ENCODE data around the gene CENPX. TPM values are rescaled to one million over a fixed set of nuclear protein-coding genes. Genes with fewer than 3 reads are reported as not detected.
A peak's percentile ranks its signal among the peaks of the same experiment; 100 is the strongest.

Gene CENPX
- total and polyA plus RNA-seq, 5 donors from 2014 or later, result 31.4 to 66.4 (median 64.9) TPM

DNA sequence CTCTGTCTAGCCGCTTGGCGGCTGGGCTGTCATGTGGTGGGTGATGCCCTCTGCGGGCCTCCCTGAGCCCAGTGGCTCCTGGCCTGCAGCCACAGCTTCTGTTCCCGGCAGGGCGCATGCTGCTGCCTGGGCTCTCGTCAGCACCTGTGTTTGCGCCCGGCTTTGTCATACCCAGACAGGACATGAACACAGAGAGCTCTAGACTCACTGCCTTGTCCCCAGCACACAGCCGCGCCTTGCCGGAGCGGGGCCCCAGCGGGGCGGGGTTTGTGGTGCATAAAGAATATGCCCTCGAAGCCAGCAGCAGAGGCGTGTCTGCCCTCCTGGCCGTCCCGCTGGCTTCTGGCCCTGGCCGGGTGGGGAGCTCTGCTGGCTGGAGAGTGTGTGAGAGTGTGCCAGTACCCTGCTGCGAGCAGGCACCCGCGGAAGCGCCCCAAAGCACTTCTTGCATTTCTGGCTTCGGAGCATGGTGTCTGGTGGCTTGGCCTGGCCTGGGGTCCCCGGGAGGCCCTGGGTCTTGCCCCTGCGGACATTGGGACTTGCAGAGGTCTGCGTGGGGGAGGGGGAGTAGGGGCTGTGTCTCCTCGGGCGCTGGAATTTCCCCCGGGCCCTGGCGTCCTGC, 30.9 kb downstream of the CENPX start:
- H3K4me1 Mint-ChIP-seq, result peaks cover 0 to 9% (median 2%) of the 10 kb centered on the region in 4 donors
- Histone ChIP-seq H3K27me3 (ENCODE audit: control insufficient read depth, insufficient read depth, low read length) (no peaks in the 10 kb centered on the region), H3K9me3 (ENCODE audit: control insufficient read depth in 2 of 2, low read length in 2 of 2) (no peaks in the 10 kb centered on the region), H3K27ac (ENCODE audit: insufficient read depth, low read length, poor library complexity, severe bottlenecking) (no peak overlapping the region), H3K36me3 (ENCODE audit: control insufficient read depth, insufficient read depth, low read length) (no peaks in the 10 kb centered on the region), H3K4me1 (ENCODE audit: control insufficient read depth, insufficient read depth, low read length, poor library complexity, severe bottlenecking) (no peaks in the 10 kb centered on the region), H3K4me3 (ENCODE audit: low read depth, low read length) (no peak overlapping the region)
- H3K27me3 Mint-ChIP-seq, result no peaks in the 10 kb centered on the region
- H3K27ac Mint-ChIP-seq, result no peak overlapping the region
- no peak overlapping the region for H3K4me3 Mint-ChIP-seq
- no peaks in the 10 kb centered on the region for H3K36me3 Mint-ChIP-seq
- H3K9me3 Mint-ChIP-seq, result peaks cover 0 to 1% (median 0%) of the 10 kb centered on the region in 7 donors
- no peak for DNase-seq
- ATAC-seq (ENCODE audit: low read depth in 2 of 2), result no peak

DNA sequence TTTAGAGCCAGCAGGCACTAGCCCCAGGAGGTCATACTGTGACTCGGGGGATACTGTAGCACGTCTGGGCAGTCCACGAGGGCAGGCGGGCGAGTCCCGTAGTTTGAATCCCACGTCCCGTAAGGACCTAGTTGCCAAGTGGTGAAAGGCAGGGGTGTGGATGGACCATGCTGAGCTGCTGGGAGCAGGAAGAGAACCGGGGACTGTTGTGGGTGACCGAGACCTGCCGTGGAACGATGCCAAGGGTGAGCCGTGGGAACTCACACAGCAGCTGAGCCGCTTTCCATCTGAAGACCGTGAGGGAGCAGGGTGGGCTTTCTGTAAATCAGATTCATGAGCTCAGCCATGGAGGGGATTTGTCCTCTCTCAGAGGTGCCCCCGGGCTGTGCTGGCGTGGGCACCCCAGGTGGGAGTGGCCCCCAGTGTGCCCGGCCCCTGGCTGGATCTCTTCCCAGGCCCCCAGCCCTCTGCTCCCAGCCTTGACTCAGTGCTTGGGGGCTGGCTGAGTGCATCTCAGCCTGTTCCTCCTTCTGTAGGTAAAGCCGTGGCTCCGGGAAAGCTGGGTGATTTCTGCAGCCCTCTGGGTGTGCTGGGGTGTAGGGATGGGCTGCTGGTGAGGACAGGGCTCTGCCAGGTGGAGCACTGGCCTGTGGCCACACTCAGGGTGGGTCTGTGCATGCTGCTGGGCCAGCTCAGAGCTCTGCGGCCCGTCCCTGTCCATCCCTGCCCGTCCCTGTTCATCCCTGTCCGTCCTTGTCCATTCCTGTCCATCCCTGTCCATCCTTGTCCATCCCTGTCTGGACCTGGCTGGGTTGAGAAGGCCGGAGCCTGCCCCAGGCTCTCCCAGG, 31.6 kb downstream of the CENPX start:
- H3K4me3 ChIP-seq (ENCODE audit: low read depth, low read length), result no peak overlapping the region
- H3K36me3 Mint-ChIP-seq, result no peaks in the 10 kb centered on the region
- no peak overlapping the region for H3K4me3 Mint-ChIP-seq
- no peaks in the 10 kb centered on the region for H3K9me3 ChIP-seq (ENCODE audit: control insufficient read depth in 2 of 2, low read length in 2 of 2)
- H3K27ac Mint-ChIP-seq, result no peak overlapping the region
- no peak overlapping the region for H3K27ac ChIP-seq (ENCODE audit: insufficient read depth, low read length, poor library complexity, severe bottlenecking)
- no peaks in the 10 kb centered on the region for H3K4me1 ChIP-seq (ENCODE audit: control insufficient read depth, insufficient read depth, low read length, poor library complexity, severe bottlenecking)
- H3K4me1 Mint-ChIP-seq, result peaks cover 0 to 9% (median 2%) of the 10 kb centered on the region in 4 donors
- peak in 1 of 2 donors; percentile 9 for ATAC-seq (ENCODE audit: low read depth in 2 of 2)
- peaks cover 0 to 1% (median 0%) of the 10 kb centered on the region in 7 donors for H3K9me3 Mint-ChIP-seq
- no peaks in the 10 kb centered on the region for H3K36me3 ChIP-seq (ENCODE audit: control insufficient read depth, insufficient read depth, low read length)
- no peaks in the 10 kb centered on the region for H3K27me3 Mint-ChIP-seq
- no peaks in the 10 kb centered on the region for H3K27me3 ChIP-seq (ENCODE audit: control insufficient read depth, insufficient read depth, low read length)
- DNase-seq, result no peak

DNA sequence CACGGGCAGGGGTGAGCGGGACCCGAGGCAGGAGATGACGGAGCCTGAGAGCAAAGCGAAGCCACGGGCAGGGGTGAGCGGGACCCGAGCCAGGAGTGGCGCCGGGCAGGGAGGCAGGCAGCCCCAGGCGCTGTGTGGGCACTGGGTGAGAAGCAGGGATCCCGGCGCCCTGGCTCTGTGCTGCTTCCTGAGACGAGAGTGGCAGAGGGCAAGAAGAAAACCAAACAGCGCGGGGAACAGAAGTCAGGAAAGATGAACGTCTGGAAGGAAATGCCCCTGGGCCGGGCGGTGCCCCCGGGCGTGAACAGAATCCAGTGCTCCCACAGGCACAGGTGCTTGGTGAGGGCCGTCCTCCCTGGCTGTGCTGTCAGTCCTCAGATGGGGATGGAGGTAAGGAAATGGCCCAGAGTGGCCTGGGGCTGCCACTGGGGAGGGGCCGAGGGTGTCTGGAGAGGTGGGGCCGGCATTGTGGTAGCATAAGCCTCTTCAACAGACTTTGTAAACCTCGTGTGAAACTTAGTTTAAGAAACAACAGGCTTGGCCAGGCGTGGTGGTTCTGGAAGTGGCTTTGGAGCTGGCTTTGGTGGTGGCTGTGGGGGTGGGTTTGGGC, 35.4 kb downstream of the CENPX start:
- no peak for DNase-seq

DNA sequence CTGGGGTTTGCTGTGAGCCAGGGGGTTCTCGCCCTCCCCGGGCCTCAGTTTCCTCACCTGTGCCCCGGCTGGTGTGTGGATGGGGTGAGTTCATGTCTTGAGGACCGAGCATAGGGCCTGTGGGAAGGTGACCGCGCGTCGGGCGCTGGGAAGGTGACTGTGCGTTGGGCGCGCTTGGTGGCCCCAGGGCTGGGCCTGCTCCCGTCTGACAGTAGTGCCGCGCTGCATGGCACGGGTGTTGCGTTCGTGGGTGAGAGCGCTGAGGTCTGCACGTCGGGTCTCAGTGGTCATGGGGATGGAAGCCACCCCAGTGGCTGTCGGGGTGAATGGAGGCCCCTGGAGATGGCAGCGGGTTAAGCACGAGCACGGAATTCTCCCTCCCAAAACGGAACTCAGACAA, 36.1 kb downstream of the CENPX start:
- DNase-seq (no peak), ATAC-seq (ENCODE audit: low read depth in 2 of 2) (no peak)
- Histone ChIP-seq H3K4me1 (ENCODE audit: control insufficient read depth, insufficient read depth, low read length, poor library complexity, severe bottlenecking) (no peaks in the 10 kb centered on the region), H3K36me3 (ENCODE audit: control insufficient read depth, insufficient read depth, low read length) (peaks cover 9% of the 10 kb centered on the region), H3K4me3 (ENCODE audit: low read depth, low read length) (no peak overlapping the region), H3K9me3 (ENCODE audit: control insufficient read depth in 2 of 2, low read length in 2 of 2) (no peaks in the 10 kb centered on the region), H3K27ac (ENCODE audit: insufficient read depth, low read length, poor library complexity, severe bottlenecking) (no peak overlapping the region), H3K27me3 (ENCODE audit: control insufficient read depth, insufficient read depth, low read length) (no peaks in the 10 kb centered on the region)
- H3K4me3 Mint-ChIP-seq, result no peak overlapping the region
- no peaks in the 10 kb centered on the region for H3K27me3 Mint-ChIP-seq
- H3K9me3 Mint-ChIP-seq, result no peaks in the 10 kb centered on the region
- peaks cover 11% of the 10 kb centered on the region for H3K36me3 Mint-ChIP-seq
- H3K27ac Mint-ChIP-seq, result peak overlapping the region in 1 of 3 donors; percentile 75
- H3K4me1 Mint-ChIP-seq, result peaks cover 4 to 23% (median 9%) of the 10 kb centered on the region in 4 donors

More for the DNA sequence above, 35.4 kb downstream of the CENPX start:
- H3K27me3 ChIP-seq (ENCODE audit: control insufficient read depth, insufficient read depth, low read length), result no peaks in the 10 kb centered on the region
- H3K4me1 Mint-ChIP-seq, result peaks cover 4 to 21% (median 9%) of the 10 kb centered on the region in 4 donors
- no peak overlapping the region for H3K4me3 Mint-ChIP-seq
- no peak overlapping the region for H3K27ac Mint-ChIP-seq
- H3K9me3 ChIP-seq (ENCODE audit: control insufficient read depth in 2 of 2, low read length in 2 of 2), result no peaks in the 10 kb centered on the region
- H3K9me3 Mint-ChIP-seq, result no peaks in the 10 kb centered on the region
- peaks cover 10% of the 10 kb centered on the region for H3K36me3 Mint-ChIP-seq
- no peak overlapping the region for H3K27ac ChIP-seq (ENCODE audit: insufficient read depth, low read length, poor library complexity, severe bottlenecking)
- H3K4me3 ChIP-seq (ENCODE audit: low read depth, low read length), result no peak overlapping the region
- peaks cover 9% of the 10 kb centered on the region for H3K36me3 ChIP-seq (ENCODE audit: control insufficient read depth, insufficient read depth, low read length)
- H3K27me3 Mint-ChIP-seq, result no peaks in the 10 kb centered on the region
- no peaks in the 10 kb centered on the region for H3K4me1 ChIP-seq (ENCODE audit: control insufficient read depth, insufficient read depth, low read length, poor library complexity, severe bottlenecking)
- ATAC-seq (ENCODE audit: low read depth in 2 of 2), result no peak

DNA sequence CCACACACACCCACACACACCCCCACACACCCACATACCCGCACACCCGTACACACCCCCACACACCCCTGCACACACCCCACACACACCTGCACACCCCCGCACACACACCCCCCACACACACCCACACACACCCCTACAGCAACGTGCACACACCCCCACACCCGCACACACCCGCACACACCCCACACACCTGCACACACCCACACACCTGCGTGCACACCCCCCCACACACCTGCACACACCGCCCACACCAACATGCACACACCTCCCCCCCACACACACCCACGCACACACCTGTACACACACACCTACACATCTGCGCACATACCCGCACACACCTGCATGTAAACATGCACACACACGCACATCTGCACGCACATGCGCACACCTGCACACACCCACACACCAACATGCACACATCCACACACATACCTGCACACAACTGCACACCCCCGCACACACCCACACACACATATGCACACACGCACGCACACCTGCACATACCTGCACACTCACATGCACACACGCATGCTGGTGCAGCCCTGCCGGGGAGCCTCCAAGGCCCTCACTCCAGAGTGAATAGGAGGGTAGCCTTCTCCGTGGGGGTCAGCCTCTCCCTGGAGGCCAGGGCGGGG, 37.8 kb downstream of the CENPX start:
- H3K27me3 Mint-ChIP-seq, result no peaks in the 10 kb centered on the region
- no peaks in the 10 kb centered on the region for H3K9me3 ChIP-seq (ENCODE audit: control insufficient read depth in 2 of 2, low read length in 2 of 2)
- peak overlapping the region in 1 of 4 donors; percentile 81 for H3K4me3 Mint-ChIP-seq
- peaks cover 9% of the 10 kb centered on the region for H3K4me1 ChIP-seq (ENCODE audit: control insufficient read depth, insufficient read depth, low read length, poor library complexity, severe bottlenecking)
- H3K36me3 Mint-ChIP-seq, result peaks cover 15% of the 10 kb centered on the region
- H3K4me1 Mint-ChIP-seq, result peaks cover 4 to 31% (median 15%) of the 10 kb centered on the region in 4 donors
- H3K27ac Mint-ChIP-seq, result peak overlapping the region in 1 of 3 donors; percentile 58
- no peak overlapping the region for H3K4me3 ChIP-seq (ENCODE audit: low read depth, low read length)
- no peak for DNase-seq
- H3K27ac ChIP-seq (ENCODE audit: insufficient read depth, low read length, poor library complexity, severe bottlenecking), result no peak overlapping the region
- ATAC-seq (ENCODE audit: low read depth in 2 of 2), result no peak
- H3K9me3 Mint-ChIP-seq, result no peaks in the 10 kb centered on the region
- peaks cover 9% of the 10 kb centered on the region for H3K36me3 ChIP-seq (ENCODE audit: control insufficient read depth, insufficient read depth, low read length)
- no peaks in the 10 kb centered on the region for H3K27me3 ChIP-seq (ENCODE audit: control insufficient read depth, insufficient read depth, low read length)

DNA sequence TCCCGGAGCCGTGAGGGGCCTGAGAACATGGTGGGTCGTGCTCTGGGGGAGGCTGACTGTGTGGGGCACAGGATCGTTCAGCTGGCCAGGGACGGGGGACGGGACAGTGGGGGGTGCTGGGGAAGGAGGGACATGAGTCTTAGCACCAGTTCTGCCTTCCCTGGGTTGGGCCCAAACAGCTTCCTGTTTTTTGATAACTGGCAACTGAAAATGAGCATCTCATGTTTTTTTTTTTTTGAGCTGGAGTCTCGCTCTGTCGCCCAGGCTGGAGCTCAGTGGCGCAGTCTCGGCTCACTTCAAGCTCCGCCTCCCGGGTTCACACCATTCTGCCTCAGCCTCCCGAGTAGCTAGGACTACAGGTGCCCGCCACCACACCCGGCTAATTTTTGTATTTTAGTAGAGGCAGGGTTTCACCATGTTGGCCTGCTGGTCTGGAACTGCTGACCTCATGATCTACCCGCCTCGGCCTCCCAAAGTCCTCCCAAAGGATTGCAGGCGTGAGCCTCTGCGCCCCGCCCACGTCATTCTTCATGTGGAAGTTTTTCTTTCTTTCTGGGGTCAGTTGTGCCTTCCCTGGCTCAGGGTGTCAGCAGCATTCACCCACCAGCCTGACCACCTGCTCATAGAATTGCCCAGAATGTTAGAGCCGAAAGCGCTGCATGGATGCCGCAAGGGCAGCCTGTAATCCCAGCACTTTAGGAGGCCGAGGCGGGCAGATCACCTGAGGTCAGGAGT, 38.9 kb downstream of the CENPX start:
- Histone ChIP-seq H3K27ac (ENCODE audit: insufficient read depth, low read length, poor library complexity, severe bottlenecking) (no peak overlapping the region), H3K27me3 (ENCODE audit: control insufficient read depth, insufficient read depth, low read length) (no peaks in the 10 kb centered on the region), H3K9me3 (ENCODE audit: control insufficient read depth in 2 of 2, low read length in 2 of 2) (no peaks in the 10 kb centered on the region), H3K4me3 (ENCODE audit: low read depth, low read length) (no peak overlapping the region), H3K4me1 (ENCODE audit: control insufficient read depth, insufficient read depth, low read length, poor library complexity, severe bottlenecking) (peaks cover 11% of the 10 kb centered on the region), H3K36me3 (ENCODE audit: control insufficient read depth, insufficient read depth, low read length) (peaks cover 9% of the 10 kb centered on the region)
- Mint-ChIP-seq H3K4me1 (peaks cover 4 to 41% (median 20%) of the 10 kb centered on the region in 4 donors), H3K9me3 (no peaks in the 10 kb centered on the region), H3K27ac (no peak overlapping the region), H3K4me3 (no peak overlapping the region), H3K27me3 (no peaks in the 10 kb centered on the region), H3K36me3 (peaks cover 20% of the 10 kb centered on the region)
- no peak for ATAC-seq (ENCODE audit: low read depth in 2 of 2)
- peak in 1 of 3 donors; percentile 52 for DNase-seq

DNA sequence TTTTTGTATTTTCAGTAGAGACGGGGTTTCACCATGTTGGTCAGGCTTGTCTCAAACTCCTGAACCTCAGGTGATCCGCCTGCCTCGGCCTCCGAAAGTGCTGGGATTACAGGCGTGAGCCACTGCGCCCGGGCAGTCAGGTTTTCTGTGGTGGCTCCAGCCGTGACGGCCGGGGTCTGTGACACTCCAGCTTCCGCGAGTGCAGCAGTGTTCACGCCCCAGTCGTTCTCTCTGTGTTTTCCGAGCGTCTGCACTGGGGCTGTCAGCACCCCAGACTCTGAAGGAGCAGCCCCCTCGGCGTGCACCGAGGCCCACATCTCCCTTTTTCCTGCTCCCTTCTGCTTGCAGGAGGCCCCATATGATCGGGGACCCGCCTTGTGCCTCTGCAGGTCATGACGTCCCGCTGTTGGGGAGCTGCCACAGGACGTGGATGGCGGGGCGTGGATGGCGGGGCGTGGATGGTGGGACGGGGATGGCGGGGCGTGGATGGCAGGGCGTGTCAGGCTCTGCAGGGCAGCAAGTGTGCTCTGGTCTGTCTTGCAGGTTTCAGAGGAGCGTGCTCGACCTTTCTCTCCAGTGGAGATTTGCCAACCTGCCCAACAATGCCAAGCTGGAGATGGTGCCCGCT, 39.6 kb downstream of the CENPX start:
- Mint-ChIP-seq H3K4me1 (peaks cover 4 to 46% (median 23%) of the 10 kb centered on the region in 4 donors), H3K27ac (no peak overlapping the region), H3K36me3 (peaks cover 20% of the 10 kb centered on the region)

More for the DNA sequence above, 39.6 kb downstream of the CENPX start:
- ATAC-seq (ENCODE audit: low read depth in 2 of 2), result no peak
- Mint-ChIP-seq H3K9me3 (no peaks in the 10 kb centered on the region), H3K4me3 (peak overlapping the region in 1 of 4 donors; percentile 9), H3K27me3 (no peaks in the 10 kb centered on the region)
- Histone ChIP-seq H3K27me3 (ENCODE audit: control insufficient read depth, insufficient read depth, low read length) (no peaks in the 10 kb centered on the region), H3K36me3 (ENCODE audit: control insufficient read depth, insufficient read depth, low read length) (peaks cover 9% of the 10 kb centered on the region), H3K4me3 (ENCODE audit: low read depth, low read length) (no peak overlapping the region), H3K9me3 (ENCODE audit: control insufficient read depth in 2 of 2, low read length in 2 of 2) (no peaks in the 10 kb centered on the region), H3K27ac (ENCODE audit: insufficient read depth, low read length, poor library complexity, severe bottlenecking) (no peak overlapping the region), H3K4me1 (ENCODE audit: control insufficient read depth, insufficient read depth, low read length, poor library complexity, severe bottlenecking) (peaks cover 18% of the 10 kb centered on the region)
- no peak for DNase-seq

All from CD4-positive, CD25-positive, alpha-beta regulatory T cell (primary cell).